GM12878 (cell line): ENCODE data around the gene PAX5. TPM values are rescaled to one million over a fixed set of nuclear protein-coding genes. Genes with fewer than 3 reads are reported as not detected.

Experiments used
- ATAC-seq: fragments of 200-7000 bp; cut with Tn5 transposase; 3 replicates; pipeline ENCODE4 v1.9.1; 2020; ENCODE audit warnings: mild to moderate bottlenecking, moderate library complexity
- BruUV-seq: library from RNA; stranded (reverse); fragments of 400-500 nt; replicated peaks from 2 replicates; lab custom pipeline; 2021; lab: Mats Ljungman, UMichigan
- CTCF ChIA-PET: fragments of 300-600 bp; sonication (Branson Sonifier 250); formaldehyde crosslinking; extraction: SDS; loops from one replicate; lab custom pipeline; 2021; ENCODE audit warnings: inconsistent platforms; lab: Yijun Ruan, JAX
- POLR2A ChIA-PET: fragments of 350-600 bp; formaldehyde crosslinking; extraction: SDS; loops from one replicate; lab custom pipeline; 2021; ENCODE audit warnings: inconsistent platforms; lab: Charles Lee
- RAD21 ChIA-PET: fragments of 300-600 bp; sonication (Branson Sonifier 250); formaldehyde crosslinking; loops from one replicate; lab custom pipeline; 2023; ENCODE audit warnings: antibody characterized with exemption; ENCODE audit not compliant: unreplicated experiment; lab: Charles Lee
- SMC1A ChIA-PET: fragments of 300-600 bp; sonication (Branson Sonifier 250); formaldehyde crosslinking; loops from one replicate; lab custom pipeline; 2023; ENCODE audit not compliant: unreplicated experiment, uncharacterized antibody; lab: Charles Lee
- DNase-seq: peaks from one replicate; pipeline ENCODE4 v3.0.0-alpha.2; 2011; ENCODE audit warnings: low read depth, low spot score
- FAIRE-seq: peaks from 3 replicates; lab custom pipeline; 2011; peaks lifted over from hg19 to GRCh38; lab: Jason Lieb, UNC
- H2AFZ ChIP-seq: 2 replicates; pipeline ENCODE4 v1.6.0; 2011; ENCODE audit warnings: low read depth, low read length, control low read depth; ENCODE audit not compliant: control insufficient read depth
- H3K27ac ChIP-seq: 2 replicates; pipeline ENCODE4 v1.5.1; 2011; ENCODE audit warnings: control low read depth; ENCODE audit not compliant: control insufficient read depth, insufficient read depth
- H3K27me3 ChIP-seq, 2 experiments: replicated peaks in 1 of 2; 2 replicates each; pipeline versions ENCODE4 v1.6.0 to v1.6.1; 2011; ENCODE audit warnings: low read length in 1 of 2; ENCODE audit not compliant: control insufficient read depth in 2 of 2, insufficient read depth in 2 of 2
- H3K36me3 ChIP-seq, 2 experiments: 2 replicates each; pipeline ENCODE4 v1.5.1; 2011; ENCODE audit warnings: low read length in 1 of 2; ENCODE audit not compliant: control insufficient read depth in 2 of 2, insufficient read depth in 2 of 2
- H3K4me1 ChIP-seq: 2 replicates; pipeline ENCODE4 v1.6.1; 2011; ENCODE audit warnings: mild to moderate bottlenecking, low read length, moderate library complexity, mixed read lengths; ENCODE audit not compliant: control insufficient read depth, insufficient read depth
- H3K4me2 ChIP-seq: 2 replicates; pipeline ENCODE4 v1.6.0; 2011; ENCODE audit warnings: control low read depth; ENCODE audit not compliant: control insufficient read depth, insufficient read depth
- H3K4me3 ChIP-seq: fragments of 200-600 bp; sonication (generic); 2 replicates; pipeline ENCODE4 v1.5.1; 2016
- H3K79me2 ChIP-seq: 2 replicates; pipeline ENCODE4 v1.6.0; 2011; ENCODE audit warnings: low read length; ENCODE audit not compliant: control insufficient read depth, insufficient read depth
- H3K9ac ChIP-seq: 2 replicates; pipeline ENCODE4 v1.8.0; 2011; ENCODE audit warnings: low read length, control low read depth, mixed read lengths; ENCODE audit not compliant: control insufficient read depth, insufficient read depth
- H3K9me3 ChIP-seq: replicated peaks from 3 replicates; pipeline ENCODE4 v1.5.1; 2011; ENCODE audit warnings: mild to moderate bottlenecking, low read length; ENCODE audit not compliant: control insufficient read depth, insufficient read depth
- H4K20me1 ChIP-seq: 2 replicates; pipeline ENCODE4 v1.6.0; 2011; ENCODE audit not compliant: control insufficient read depth, insufficient read depth
- MYC ChIP-seq: IDR thresholded peaks from 2 replicates; pipeline ENCODE4 v1.6.1; 2011; ENCODE audit warnings: mild to moderate bottlenecking, low read length, moderate library complexity, inconsistent platforms; ENCODE audit not compliant: insufficient read depth, insufficient replicate concordance, insufficient read length, severe bottlenecking
- ZBED1 ChIP-seq: IDR thresholded peaks from 2 replicates; pipeline ENCODE4 v1.6.1; 2016; ENCODE audit warnings: borderline replicate concordance
- ZSCAN29 ChIP-seq: fragments of 450-650 bp; IDR thresholded peaks from 2 replicates; pipeline ENCODE4 v1.6.1; 2017; ENCODE audit warnings: mild to moderate bottlenecking, moderate library complexity
- WGBS: methylation state at CpG from one replicate; pipeline ENCODE4 v1.1.6; 2016; ENCODE audit warnings: low lambda C conversion rate; ENCODE audit not compliant: insufficient replicate concordance, insufficient coverage; ENCODE audit errors: missing lambda C conversion rate; 5-methylcytosine and 5-hydroxymethylcytosine counted together
- in situ Hi-C: fragments of 300-500 bp; cut with MboI; formaldehyde crosslinking; loops from 9 replicates; pipeline ENCODE4 v1.14.3; 2018; ENCODE audit warnings: mixed read lengths
- intact Hi-C: fragments of 100-400 bp; cut with micrococcal nuclease; formaldehyde crosslinking; loops from one replicate; pipeline ENCODE4 v1.14.2; 2022; ENCODE audit not compliant: unreplicated experiment
- polyA plus RNA-seq, 11 experiments: library from polyadenylated mRNA; depleted of rRNA in 4 of 11; unstranded in 6 of 11; stranded (reverse) in 5 of 11; fragments of >200 nt; fragmentation: Nextera tagmentation in 4 of 11; fragmentation: Illumina TruSeq in 1 of 11; extraction: Ambion mirVana in 4 of 11; extraction: Trizol in 1 of 11; gene quantifications; 1 replicate in 1 of 11; 2 replicates in 10 of 11; pipeline versions ENCODE4 v1.2.1 to v1.2.3, GENCODE V29; 2011 to 2016; ENCODE audit warnings: inconsistent platforms in 2 of 11, missing spikeins in 2 of 11, low read depth in 1 of 11
- total RNA-seq, 4 experiments: library from RNA; depleted of rRNA in 3 of 4; stranded (reverse); fragments of >200 nt in 3 of 4; fragmentation: Illumina TruSeq in 1 of 4; extraction: Trizol in 1 of 4; gene quantifications; 2 replicates each; pipeline versions ENCODE4 v1.2.1 to v1.2.3, GENCODE V29; 2013 to 2021
- TF ChIP-seq, protein P1 (sequence below), 3 experiments: IDR thresholded peaks in 2 of 3; conservative IDR thresholded peaks in 1 of 3; 2 replicates each; pipeline ENCODE4 v1.5.1; 2011; ENCODE audit warnings: low read depth in 3 of 3, low read length in 3 of 3, mild to moderate bottlenecking in 3 of 3, control low read depth in 2 of 3, moderate library complexity in 2 of 3, inconsistent platforms in 1 of 3, mixed read lengths in 1 of 3; ENCODE audit not compliant: control insufficient read depth in 2 of 3, insufficient read depth in 1 of 3; ENCODE audit errors: extremely low read depth in 1 of 3

Gene PAX5
- total and polyA plus RNA-seq, 10 of the 15 experiments (the other 5 are each of a cell fraction or from before 2014, with no cell fraction given) = 2.2 to 123 (median 31.9) TPM

DNA sequence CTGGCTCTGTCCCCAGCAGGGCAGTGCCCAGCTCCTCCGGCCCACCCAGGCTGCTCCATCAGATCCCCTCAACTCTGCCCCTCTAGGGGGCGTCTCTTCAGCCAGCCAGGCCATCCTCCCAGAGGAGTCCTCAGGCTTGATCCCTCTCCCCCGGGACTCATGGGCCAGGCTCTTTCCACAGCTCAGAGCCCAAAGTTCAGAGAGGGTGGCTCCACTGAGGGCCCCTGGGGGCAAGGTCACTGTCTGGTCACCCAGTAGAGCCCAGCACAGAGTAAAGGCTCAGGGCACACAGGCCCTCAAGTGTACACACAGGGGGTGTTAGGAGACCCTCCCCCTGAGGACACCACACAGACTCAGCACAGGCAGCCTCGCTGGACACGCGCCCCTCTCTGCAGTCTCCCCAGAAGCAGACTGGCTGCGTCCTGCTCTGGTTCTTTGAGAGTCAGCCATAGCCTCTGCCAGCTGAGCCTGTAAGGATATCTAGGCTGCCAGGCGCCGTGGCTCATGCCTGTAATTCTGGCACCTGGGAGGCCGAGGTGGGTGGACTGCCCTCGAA, 64.8 kb downstream of the PAX5 start:
- WGBS = 71% methylated on average over 11 of the region's 11 CpGs
- Histone ChIP-seq H3K79me2 (peaks cover 22% of the 10 kb centered on the region), H3K9ac (no peak overlapping the region), H3K27me3 (no peaks in the 10 kb centered on the region), H3K4me1 (no peaks in the 10 kb centered on the region), H3K36me3 (peaks cover 29 to 37% of the 10 kb centered on the region in 2 experiments), H3K27ac (no peak overlapping the region; the same call in 1 of the 2 replicates), H3K9me3 (no peaks in the 10 kb centered on the region), H3K4me3 (no peak overlapping the region), H4K20me1 (no peaks in the 10 kb centered on the region), H2AFZ (no peak overlapping the region), H3K4me2 (no peak overlapping the region)
- in situ Hi-C loops (no loop called here), intact Hi-C loops (no loop called here)
- DNase-seq (no peak), ATAC-seq (peak; percentile 27), FAIRE-seq (no peak)
- CTCF ChIA-PET = interaction anchor here (0.6 to 1.4 kb wide), 4 partner anchors 8 to 23 kb away, joined by 3 to 4 read pairs (median 4); no protein-coding TSS in a partner anchor
- SMC1A ChIA-PET = no interaction called here
- RAD21 ChIA-PET = interaction anchor here (0.7 kb wide), 1 partner anchor 113 kb away, joined by 3 read pairs; no protein-coding TSS in a partner anchor
- POLR2A ChIA-PET = no interaction called here
- no peak for TF ChIP-seq ZSCAN29
- no peak for TF ChIP-seq MYC
- TF ChIP-seq ZBED1 = no peak
- TF ChIP-seq, protein P1, sequence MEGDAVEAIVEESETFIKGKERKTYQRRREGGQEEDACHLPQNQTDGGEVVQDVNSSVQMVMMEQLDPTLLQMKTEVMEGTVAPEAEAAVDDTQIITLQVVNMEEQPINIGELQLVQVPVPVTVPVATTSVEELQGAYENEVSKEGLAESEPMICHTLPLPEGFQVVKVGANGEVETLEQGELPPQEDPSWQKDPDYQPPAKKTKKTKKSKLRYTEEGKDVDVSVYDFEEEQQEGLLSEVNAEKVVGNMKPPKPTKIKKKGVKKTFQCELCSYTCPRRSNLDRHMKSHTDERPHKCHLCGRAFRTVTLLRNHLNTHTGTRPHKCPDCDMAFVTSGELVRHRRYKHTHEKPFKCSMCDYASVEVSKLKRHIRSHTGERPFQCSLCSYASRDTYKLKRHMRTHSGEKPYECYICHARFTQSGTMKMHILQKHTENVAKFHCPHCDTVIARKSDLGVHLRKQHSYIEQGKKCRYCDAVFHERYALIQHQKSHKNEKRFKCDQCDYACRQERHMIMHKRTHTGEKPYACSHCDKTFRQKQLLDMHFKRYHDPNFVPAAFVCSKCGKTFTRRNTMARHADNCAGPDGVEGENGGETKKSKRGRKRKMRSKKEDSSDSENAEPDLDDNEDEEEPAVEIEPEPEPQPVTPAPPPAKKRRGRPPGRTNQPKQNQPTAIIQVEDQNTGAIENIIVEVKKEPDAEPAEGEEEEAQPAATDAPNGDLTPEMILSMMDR (IDR thresholded peaks at IDR 0.05 in 2 of 3, conservative IDR thresholded peaks at IDR 0.05 in 1 of 3; ENCODE audit: control insufficient read depth in 2 of 3, extremely low read depth in 1 of 3, insufficient read depth in 1 of 3, low read depth in 3 of 3, low read length in 3 of 3) = 0 out of 6 replicates have a peak, but pooled peaks of 1 of the 3 experiments have one; percentile 11
- BruUV-seq = no TSS peak
